ENCODE data around the gene STX18.

STX18 gene

DNA sequence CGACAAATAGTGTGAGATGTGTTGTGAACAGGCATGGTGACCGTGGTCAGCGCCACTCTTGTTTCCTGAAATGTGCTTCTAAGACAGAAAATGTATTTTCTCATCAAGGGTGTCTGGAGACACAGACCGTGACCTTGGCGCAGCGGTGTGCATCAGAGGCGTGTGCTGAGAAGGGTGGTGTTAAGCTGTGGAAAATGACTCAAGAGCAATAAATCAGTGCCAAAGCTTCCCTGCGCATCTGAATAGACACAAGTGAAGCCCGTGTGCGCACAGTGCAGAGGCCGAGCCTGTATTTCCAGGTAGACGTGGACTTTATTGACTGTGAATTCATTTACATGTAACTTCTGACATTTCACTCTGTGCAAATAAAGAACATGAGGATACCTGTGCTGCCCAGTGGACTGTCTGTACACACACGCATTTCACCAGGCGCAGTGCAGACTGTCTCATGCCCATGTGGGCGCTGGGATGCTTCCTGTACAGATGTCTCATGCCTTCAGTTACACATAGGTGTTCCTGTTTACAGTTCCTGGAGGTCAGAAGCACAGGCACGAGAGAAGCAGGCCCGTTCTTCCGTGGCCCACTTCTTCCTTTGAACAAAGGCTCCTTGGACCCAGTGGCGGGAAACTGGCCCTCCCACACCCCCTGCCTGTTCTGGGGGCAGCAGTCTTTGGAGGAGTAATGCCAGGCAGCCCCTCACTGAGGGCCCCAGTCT is 123.0 kb downstream of the STX18 start:
- DNase-seq (ENCODE audit: low read depth in 2 of 2), result no peak

GRCh38 chr4:4417886-4418285 is 124.0 kb downstream of the STX18 start:
- no peak for DNase-seq (ENCODE audit: low read depth in 2 of 2)

DNA sequence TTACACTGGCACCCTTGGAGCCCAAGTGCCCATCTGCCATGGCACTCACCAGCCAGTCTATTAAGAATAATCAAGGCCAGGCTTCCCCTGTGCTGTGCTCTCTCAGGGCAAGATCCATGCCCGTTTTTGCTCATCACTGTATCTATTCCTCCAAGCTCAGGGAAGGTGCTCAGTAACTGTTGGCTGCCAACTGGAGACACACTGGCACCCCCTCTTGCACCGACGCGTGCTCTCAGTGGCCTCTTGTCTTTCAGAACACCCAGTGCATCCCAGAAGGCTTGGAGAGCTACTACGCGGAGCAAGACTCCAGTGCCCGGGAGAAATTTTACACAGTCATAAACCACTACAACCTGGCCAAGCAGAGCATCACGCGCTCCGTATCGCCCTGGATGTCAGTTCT is 124.9 kb downstream of the STX18 start:
- DNase-seq (ENCODE audit: low read depth in 2 of 2), result no peak

DNA sequence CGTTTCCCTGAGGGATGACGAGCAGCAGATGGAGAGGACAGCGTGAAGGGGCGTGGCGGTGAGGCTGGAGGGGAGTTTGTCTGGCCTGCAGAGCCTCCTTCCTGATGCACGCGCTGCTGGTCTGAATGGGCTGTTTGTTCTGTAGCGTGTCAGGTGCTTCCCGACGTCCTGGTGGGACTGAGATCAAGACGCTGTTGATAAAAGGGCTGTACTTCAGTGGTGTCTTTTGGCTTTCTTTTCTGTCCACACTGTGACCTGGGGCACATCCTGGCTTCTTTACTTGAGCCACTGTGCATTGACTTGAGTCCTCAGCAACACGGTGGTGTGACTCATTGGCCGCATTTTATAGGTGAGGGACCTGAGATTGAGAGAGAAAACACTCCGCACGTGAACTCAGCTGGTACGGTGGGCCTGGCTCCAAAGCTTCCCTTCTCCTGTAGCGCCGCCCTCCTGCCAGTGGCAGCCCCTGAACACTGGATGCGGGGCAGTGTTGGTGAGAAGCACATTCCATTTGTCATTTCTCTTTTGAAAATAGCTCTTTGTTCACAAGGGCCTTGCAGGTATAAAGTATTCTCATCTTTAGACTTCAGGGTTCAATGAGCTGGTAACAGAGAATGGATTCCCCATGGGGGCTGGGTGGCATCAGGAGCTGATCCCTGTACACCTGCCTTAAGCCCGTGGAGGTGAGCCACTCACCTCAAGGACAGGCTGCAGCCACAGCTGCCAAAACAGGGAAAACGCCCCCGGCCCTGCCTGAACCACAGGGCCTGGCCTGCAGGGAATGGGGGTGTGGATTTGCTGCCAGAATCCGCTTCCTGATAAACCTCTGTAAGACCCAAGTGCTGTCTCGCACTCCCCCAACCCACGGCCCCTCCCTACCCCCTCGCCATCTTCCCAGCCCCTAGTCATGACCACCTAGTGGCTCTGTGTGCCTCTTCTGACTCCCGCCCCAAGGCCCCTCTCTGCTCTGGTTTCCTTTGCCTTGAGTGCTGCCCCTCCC is 125.7 kb downstream of the STX18 start:
- DNase-seq (ENCODE audit: low read depth in 2 of 2), result no peak

DNA sequence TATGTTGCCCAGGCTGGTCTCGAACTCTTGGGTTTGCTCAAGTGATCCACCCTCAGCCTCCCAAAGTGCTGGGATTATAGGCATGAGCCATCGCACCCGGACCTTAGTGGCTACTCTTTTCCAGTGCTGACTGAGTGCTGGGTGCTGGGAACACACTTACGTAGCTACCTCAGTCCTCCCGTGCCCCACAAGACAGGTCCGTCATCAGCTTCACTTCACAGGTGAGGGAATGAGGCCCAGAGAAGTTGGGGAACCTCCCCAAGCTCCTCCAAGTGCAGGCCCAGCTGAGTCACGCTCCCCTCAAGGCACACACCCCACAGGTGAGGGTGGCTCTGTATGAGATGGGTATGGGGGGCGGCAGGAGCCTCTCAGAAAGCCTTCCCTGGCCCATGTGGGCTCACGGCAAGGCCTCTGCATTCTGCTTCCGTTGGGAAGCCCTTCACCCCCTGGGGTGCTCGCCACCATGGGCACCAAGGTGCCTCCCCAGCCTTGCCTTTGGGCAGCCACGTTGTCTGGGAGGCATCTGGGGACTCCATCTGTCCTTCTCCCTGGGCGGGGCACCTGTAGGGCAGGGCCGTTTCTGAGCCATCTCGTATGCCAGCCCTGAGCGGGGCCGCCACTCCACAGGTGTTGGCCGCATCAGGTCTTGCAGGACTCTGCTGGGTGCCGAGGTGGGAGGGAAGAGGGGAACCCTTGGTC is 126.6 kb downstream of the STX18 start:
- no peak for DNase-seq (ENCODE audit: low read depth in 2 of 2)

GRCh38 chr4:4413806-4414205 is 128.0 kb downstream of the STX18 start:
- no peak for DNase-seq (ENCODE audit: low read depth in 2 of 2)

- DNase-seq (ENCODE audit: low read depth in 2 of 2), result no peak
These were observed 128.5 kb downstream of the STX18 start for GRCh38 chr4:4413373-4413725.

DNA sequence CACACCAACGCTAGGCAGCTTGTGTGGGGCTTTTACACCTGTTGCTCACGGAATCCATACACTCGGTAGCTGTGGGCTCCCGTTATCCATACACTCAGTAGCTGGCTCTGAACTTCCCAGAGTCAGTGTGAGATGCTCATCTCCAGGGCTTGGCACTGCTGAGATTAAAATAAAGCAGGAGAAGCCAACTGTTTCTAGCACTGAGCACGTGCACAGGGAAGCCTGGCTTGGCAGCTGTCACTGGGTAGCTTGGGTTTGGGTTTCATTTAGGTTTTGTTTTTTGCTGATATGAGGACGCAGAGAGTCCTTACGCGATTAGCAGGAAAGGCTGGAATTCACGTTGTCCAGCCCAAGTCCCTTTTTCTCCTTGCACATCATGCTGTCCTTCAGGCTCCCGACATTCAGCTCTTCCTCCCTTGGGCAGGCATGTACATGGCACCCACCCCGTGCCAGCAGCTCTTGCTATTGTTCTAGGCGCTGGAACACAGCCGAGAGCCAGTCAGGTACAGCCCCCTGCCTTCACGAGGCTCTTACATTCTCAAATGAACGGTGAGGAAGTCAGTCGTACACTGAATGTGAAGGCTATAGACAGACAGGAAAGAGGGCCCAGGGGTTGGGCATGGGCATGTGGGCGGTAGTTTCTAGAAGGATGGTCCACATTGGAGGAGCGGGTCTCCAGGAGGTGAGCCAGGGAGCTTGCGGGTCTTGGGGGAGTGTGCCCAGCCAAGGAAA is 129.0 kb downstream of the STX18 start:
- no peak for DNase-seq (ENCODE audit: low read depth in 2 of 2)

DNA sequence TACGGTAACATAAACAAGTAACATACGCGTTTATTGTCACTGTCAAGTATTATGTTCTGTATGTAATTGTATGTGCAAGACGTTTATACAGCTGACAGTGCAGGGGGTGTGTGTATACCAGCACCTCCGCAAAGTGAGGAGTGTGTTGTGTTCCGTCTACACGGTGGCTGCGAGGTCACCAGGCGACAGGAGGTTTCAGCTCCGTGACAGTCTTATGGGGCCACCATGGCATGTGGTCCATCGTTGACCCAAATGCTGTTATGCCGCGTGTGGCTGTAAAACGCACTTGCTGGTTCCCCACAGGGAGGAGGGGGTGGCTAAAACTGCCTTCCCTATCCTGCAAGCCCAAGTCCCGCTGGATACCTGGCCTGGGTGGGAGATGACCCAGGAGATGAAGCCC is 129.9 kb downstream of the STX18 start:
- no peak for DNase-seq (ENCODE audit: low read depth in 2 of 2)

DNA sequence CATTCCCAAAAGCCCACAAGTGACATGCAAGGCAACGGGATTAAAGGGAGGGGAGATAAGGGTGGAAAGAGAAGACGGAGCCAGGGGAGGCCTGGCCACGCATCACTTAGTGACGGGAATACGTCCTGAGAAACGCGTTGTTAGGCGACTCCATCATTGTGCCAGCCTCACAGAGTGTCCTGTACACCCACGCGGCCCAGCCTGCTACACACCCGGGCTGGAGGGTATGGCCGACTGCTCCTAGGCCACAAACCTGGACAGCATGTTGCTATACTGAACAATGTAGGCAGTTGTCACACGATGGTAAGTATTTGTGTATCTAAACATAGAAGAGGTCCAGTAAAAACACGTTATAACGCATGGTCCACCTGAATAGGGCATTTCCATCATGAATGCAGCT is 131.6 kb downstream of the STX18 start:
- DNase-seq (ENCODE audit: low read depth in 2 of 2), result no peak

- DNase-seq (ENCODE audit: low read depth in 2 of 2), result no peak
These were observed 132.3 kb downstream of the STX18 start for GRCh38 chr4:4409416-4410115.

- no peak for DNase-seq (ENCODE audit: low read depth in 2 of 2)
These were observed 133.1 kb downstream of the STX18 start for GRCh38 chr4:4408576-4409335.

- no peak for DNase-seq (ENCODE audit: low read depth in 2 of 2)
These were observed 133.7 kb downstream of the STX18 start for GRCh38 chr4:4408132-4408523.

GRCh38 chr4:4407299-4408131 is 134.3 kb downstream of the STX18 start:
- no peak for DNase-seq (ENCODE audit: low read depth in 2 of 2)

DNA sequence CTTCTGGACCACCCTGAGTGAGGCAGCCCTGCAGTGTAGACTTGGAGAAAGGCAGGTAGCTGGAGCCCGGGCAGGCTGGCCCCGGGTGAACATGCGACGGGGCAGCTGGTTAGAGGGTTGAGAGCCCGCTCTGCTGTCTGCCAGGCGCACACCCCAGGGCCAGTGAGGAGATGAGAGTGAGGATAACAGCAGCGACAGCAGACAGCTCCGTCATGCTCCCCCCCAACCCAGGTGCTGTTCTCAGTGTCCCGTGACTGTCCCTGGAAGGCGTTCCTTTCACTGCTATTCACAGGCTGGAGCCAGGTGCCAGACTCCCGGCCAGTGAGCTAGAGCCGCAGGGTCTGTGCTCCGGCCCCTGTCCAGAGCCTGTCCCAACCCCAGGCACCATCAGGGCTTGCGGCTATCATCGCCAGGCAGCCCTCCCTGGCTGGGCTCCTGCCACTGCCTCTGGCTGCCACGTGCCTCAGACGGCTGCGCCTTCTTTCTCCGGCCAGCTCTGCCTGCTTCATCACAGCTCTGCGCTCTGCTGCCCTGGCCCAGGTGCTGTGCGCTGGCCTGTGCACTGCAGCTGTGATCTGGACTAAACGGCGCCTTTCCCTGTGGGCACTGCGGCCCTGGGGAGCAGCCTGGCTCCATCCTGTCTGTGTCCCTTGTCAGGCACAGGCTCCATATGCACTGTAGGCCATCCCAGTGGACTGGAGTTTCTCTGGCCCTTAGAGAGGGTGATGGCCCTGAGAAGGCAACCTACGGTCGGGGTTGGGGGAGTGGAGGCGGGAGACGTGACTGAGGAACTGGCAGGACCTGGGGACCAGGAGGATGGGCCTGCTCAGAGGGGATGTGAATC is 135.2 kb downstream of the STX18 start:
- DNase-seq (ENCODE audit: low read depth in 2 of 2), result no peak

DNA sequence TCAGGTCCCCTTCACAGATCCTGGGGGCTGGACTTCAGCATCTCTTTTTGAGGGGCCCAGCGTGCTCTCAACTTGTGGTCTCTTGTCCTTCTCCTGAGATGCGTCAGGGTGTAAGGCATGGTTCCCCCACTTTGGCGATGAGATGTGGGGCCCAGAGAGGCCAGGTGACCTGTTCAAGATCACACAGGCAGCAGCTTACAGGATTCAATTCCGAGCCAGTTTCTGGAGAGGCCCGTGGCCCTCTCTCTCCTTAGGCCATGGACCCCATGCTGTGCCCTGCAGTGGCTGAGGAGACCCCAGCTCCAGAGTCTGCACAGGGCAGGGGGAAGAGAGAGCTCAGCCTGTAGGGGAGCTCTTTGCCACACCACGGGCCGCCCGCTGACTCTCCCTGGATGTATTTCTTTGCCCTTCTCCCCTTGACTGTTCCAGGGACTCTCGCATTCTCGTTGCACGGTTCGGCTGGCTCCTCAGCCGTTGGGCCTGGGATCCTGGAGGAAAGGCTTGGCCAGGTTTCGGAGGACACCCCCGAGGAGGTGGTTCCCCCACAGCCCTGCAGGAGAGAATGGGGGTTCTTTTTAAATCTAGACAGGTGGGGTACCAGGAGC is 136.4 kb downstream of the STX18 start:
- DNase-seq (ENCODE audit: low read depth in 2 of 2), result no peak

DNA sequence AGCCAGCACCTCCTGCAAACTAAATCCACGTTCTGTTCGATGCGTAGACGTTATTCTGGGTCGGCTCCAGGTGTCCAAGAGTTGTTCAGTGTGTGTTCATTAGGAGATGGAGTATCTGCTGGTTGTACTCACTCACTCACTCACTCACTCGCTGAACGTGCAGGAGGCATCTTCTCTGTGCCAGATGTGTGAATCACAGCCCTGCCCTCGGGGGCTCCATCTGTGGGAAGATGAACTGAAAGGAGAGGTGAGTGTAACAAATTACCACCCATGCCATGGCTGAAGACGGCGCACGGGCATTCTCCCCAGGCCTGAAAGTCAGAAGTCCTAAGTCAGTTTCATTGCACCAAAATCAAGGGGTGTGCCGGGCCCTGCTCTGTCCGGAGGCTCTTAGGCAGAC is 138.9 kb downstream of the STX18 start:
- DNase-seq (ENCODE audit: low read depth in 2 of 2), result no peak

- DNase-seq (ENCODE audit: low read depth in 2 of 2), result no peak
These were observed 140.8 kb downstream of the STX18 start for GRCh38 chr4:4401036-4401435.

Measured in stimulated activated CD4-positive, alpha-beta T cell treated with anti-CD3 and anti-CD28 coated beads, Interleukin-15, amount 100 ng/mL, for 48 hours (primary cell).